ENCODE measurements around the gene SMCO4.

DNA sequence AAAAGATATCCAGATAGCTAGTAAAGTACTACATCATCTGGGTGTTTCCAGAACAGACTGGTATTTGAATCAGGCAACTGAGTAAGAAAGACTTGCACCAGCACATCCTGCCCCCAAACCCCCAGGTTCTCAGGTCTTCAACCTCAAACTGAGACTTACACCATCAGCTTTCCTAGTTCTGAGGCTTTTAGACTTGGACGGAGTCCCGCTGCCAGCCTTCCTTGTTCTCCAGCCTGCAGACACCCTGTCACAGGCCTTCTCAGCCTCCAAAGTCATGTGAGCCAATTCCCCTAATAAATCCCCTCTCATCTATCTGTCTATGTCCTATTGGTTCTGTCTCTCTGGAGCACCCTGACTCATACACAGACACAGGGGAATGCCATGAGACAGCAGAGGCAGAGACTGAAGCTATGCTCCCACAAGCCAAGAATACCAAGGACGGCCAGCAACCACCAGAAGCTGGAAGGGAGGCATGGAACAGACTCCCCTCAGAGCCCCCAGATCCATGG, 10.9 kb downstream of the SMCO4 start:
- TF ChIP-seq POLR2A (IDR thresholded peaks at IDR 0.05): no peak
- TF ChIP-seq, protein P1, sequence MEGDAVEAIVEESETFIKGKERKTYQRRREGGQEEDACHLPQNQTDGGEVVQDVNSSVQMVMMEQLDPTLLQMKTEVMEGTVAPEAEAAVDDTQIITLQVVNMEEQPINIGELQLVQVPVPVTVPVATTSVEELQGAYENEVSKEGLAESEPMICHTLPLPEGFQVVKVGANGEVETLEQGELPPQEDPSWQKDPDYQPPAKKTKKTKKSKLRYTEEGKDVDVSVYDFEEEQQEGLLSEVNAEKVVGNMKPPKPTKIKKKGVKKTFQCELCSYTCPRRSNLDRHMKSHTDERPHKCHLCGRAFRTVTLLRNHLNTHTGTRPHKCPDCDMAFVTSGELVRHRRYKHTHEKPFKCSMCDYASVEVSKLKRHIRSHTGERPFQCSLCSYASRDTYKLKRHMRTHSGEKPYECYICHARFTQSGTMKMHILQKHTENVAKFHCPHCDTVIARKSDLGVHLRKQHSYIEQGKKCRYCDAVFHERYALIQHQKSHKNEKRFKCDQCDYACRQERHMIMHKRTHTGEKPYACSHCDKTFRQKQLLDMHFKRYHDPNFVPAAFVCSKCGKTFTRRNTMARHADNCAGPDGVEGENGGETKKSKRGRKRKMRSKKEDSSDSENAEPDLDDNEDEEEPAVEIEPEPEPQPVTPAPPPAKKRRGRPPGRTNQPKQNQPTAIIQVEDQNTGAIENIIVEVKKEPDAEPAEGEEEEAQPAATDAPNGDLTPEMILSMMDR (IDR thresholded peaks at IDR 0.05): no peak
